Liver (tissue), 3 donors: Measurements from ENCODE around the gene GPR183.

Experiments
- CTCF ChIP-seq: fragments of 150-350 bp; IDR thresholded peaks from 2 replicates; pipeline ENCODE4 v1.5.1; 2017; ENCODE audit warnings: improper control_type of control experiment, low read depth, low read length; ENCODE audit not compliant: missing input control
- EGR1 ChIP-seq, 2 donors: IDR thresholded peaks; 2 replicates each; pipeline ENCODE4 v1.6.1; 2016 to 2018; ENCODE audit warnings: antibody characterized with exemption in 2 of 2, low read depth in 2 of 2
- GABPA ChIP-seq, 2 donors: IDR thresholded peaks in 1 of 2; conservative IDR thresholded peaks in 1 of 2; 2 replicates each; pipeline ENCODE4 v1.6.1; 2016; ENCODE audit warnings: antibody characterized with exemption in 2 of 2, mild to moderate bottlenecking in 1 of 2, moderate library complexity in 1 of 2
- JUND ChIP-seq, 2 donors: IDR thresholded peaks; 2 replicates each; pipeline ENCODE4 v1.6.1; 2016; ENCODE audit warnings: antibody characterized with exemption in 2 of 2
- MAX ChIP-seq: IDR thresholded peaks from 2 replicates; pipeline ENCODE4 v1.6.1; 2016; ENCODE audit warnings: antibody characterized with exemption
- RAD21 ChIP-seq, 2 donors: IDR thresholded peaks; 2 replicates each; pipeline ENCODE4 v1.6.1; 2016; ENCODE audit warnings: antibody characterized with exemption in 2 of 2, mild to moderate bottlenecking in 2 of 2
- REST ChIP-seq: IDR thresholded peaks from 2 replicates; pipeline ENCODE4 v1.6.1; 2016; ENCODE audit warnings: antibody characterized with exemption, mild to moderate bottlenecking
- SP1 ChIP-seq: IDR thresholded peaks from 2 replicates; pipeline ENCODE4 v1.6.1; 2018; ENCODE audit warnings: antibody characterized with exemption, mild to moderate bottlenecking
- YY1 ChIP-seq: IDR thresholded peaks from 2 replicates; pipeline ENCODE4 v1.6.1; 2016; ENCODE audit warnings: antibody characterized with exemption, mild to moderate bottlenecking
- TF ChIP-seq, protein P1 (sequence below): IDR thresholded peaks from 2 replicates; pipeline ENCODE4 v1.6.1; 2016; ENCODE audit warnings: antibody characterized with exemption
- donor health status: healthy.
- donor health status: healthy.

DNA sequence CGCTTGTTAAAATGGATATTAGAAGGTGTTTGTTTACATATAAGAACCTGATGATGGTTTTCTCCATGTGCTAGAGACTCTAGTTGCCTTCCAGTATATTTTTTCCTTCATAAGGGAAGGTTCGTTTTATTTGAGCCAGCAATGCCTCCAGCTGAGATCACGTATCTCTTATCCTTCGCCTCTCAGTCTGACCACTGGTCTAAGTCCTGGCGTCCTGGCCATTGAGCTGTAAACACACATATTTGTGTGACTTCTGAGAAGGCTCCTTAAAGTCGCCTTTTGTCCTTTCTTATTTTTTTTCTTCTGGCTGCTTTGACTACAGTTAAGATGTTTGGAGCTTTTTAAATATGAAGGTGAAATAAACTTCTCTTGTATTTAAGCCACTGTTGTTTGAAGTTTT is 23.7 kb upstream of the GPR183 start:
- TF ChIP-seq JUND (IDR thresholded peaks at IDR 0.05) (no peak), EGR1 (IDR thresholded peaks at IDR 0.05; ENCODE audit: low read depth in 2 of 2) (no peak), SP1 (no peak), CTCF (no peak), RAD21 (IDR thresholded peaks at IDR 0.05) (no peak), MAX (no peak), YY1 (no peak), REST (no peak), GABPA (IDR thresholded peaks at IDR 0.05 in 1 of 2, conservative IDR thresholded peaks at IDR 0.05 in 1 of 2) (no peak)
- TF ChIP-seq, protein P1, sequence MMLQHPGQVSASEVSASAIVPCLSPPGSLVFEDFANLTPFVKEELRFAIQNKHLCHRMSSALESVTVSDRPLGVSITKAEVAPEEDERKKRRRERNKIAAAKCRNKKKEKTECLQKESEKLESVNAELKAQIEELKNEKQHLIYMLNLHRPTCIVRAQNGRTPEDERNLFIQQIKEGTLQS, result no peak
